GM23248 (cell line): ENCODE data around the gene WAC.

ENCODE experiments used
- EZH2 ChIP-seq: fragments of 200-600 bp; sonication (generic); IDR thresholded peaks from 2 replicates; pipeline ENCODE4 v1.6.1; 2018; ENCODE audit warnings: antibody characterized with exemption, mild to moderate bottlenecking; ENCODE audit not compliant: insufficient read depth, poor library complexity, severe bottlenecking
- EZH2phosphoT487 ChIP-seq: fragments of 200-600 bp; sonication (generic); IDR thresholded peaks from 2 replicates; pipeline ENCODE4 v1.6.1; 2018; ENCODE audit warnings: antibody characterized with exemption, moderate library complexity, mild to moderate bottlenecking, low read depth; ENCODE audit not compliant: insufficient read depth

- TF ChIP-seq EZH2 = no peak
- no peak for TF ChIP-seq EZH2phosphoT487
Measured at GRCh38 chr10:28492116-28492920, 40.6 kb upstream of the WAC start.
